Right ventricle myocardium inferior (tissue), 1 donor: Measurements from ENCODE around the gene THADA. TPM values are rescaled to one million over a fixed set of nuclear protein-coding genes. Genes with fewer than 3 reads are reported as not detected.
"Not testable (repeated sequence)": the region's sequence is repeated elsewhere in the genome, so short reads cannot be mapped to it uniquely, and the experiment has no call there.

ENCODE experiments used
- ATAC-seq: fragments of 200-7000 bp; cut with Tn5 transposase; one replicate; pipeline ENCODE4 v1.9.1; 2020; ENCODE audit warnings: mild to moderate bottlenecking, moderate library complexity
- DNase-seq: peaks from one replicate; pipeline ENCODE4 v3.0.0; 2021; ENCODE audit errors: missing footprints
- intact Hi-C: fragments of 100-400 bp; cut with DNase I; formaldehyde crosslinking; loops from one replicate; pipeline ENCODE4 v1.11.0; 2022
- total RNA-seq: library from RNA; stranded (reverse); fragmentation: NEBNext Ultra II Directional; extraction: Animal tissue kit (Norgen Biotek cat#: 25700); gene quantifications from one replicate; pipeline ENCODE4 v1.2.1, GENCODE V29; 2021
- donor health status: DM: no; HTN: yes; CAD: no; lungs with severe emphysema.

The THADA gene
- total RNA-seq, 1 donor from 2014 or later: 10.5 TPM

DNA sequence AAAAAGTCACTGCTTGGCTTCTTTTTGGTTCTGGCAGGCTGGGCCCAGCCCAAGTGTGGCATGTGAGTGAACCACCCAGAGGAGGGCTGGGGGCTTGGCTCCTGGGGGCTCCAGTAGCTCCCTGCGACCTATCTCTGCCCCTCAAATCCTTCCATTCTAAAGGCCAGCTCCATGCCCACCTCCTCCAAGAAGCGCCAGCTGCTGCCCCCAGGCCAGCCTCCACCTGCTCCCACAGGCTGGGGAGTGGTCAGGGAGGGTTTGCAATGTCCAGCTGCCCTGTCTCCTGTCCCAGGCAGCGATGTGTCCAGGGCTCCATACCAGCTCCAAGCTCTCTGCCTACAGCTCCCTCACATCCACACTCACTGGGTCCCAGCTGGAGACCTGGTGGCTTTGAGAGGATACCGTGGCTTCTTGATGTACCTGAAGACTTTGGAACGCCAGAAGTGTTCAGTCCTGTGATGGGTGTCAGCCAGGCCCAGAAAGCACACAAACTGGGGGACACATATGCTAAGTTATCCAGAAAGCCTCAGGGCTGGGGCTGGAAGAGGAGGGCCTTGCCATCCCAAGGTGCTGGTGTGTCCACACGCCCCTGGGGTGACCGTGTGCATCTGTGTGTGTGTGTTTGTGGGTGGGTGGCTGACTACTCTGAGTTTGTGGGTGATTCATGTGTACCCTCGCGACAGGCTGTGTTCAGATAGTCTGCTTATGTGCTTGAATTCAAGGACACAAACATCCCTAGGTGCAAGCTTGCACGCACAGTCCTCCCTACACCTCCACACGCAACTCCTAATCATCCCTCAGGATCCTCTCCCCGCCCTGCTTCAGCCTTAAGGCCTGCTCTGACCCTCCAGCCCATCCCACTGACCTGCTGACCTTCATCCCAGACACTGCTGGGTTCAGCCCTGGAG lies 402.8 kb downstream of the THADA start:
- intact Hi-C loops: no loop called here
- ATAC-seq (no peak), DNase-seq (no peak)

DNA sequence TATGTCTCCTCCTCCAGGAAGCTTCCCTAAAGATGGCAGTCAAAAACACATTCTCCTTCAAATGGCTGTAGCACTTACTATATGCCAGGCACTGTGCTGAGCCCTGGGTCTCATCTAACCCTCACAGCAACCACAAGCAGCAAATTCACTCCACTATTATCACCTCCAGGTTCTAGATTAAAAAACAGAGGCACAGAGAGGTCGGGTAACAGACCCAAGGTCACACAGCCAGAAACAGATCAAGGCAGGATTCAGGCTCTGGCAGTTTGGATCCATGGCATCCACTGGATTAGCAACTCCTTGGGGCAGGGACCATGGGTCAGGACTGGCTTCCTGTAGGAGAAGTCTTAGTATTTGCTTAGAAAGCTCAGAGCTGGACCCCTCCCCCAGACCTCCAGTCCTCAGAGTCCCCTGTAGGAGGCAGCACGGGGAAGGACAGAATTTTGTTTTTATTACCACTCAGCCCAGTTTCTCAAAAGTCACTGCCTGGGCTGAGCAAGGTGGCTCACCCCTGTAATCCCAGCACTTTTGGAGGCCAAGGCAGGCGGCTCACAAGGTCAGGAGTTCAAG lies 403.8 kb downstream of the THADA start:
- ATAC-seq: no peak
- DNase-seq: no peak
- intact Hi-C loops: no loop called here

DNA sequence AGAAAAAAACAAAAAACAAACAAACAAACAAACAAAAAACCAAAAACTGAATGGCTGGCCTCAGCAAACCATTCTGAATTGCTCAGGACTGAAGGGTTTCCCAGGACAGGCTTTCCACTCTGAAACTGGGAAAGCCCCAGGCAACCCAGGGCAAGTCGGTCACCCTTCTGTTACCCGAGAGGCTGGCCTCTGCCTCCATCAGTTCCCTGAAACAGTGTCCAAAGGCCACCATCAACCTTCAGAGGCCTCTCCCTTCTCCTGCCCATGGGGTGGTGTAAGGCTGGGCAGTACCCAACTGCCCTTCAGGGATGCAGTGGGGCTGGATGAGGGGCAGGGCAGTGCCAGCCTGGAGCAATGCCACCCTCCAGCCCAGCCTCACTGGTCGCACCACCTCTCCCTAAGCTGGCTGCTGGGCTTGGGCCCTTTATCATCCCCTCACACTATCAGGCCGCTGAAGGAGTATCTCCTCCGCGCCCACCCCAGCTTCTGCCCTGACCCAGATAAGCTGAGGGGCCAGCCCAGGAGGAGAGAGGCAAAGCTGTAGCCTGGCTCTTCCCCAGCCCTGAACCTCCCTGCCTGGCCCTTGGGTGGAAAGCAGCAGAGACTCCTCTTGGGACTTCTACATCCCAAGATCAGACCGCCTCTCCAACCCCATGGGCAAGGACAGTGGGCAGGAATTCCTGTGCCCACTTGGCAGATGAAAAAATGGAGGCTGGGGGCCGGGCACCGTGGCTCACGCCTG lies 405.4 kb downstream of the THADA start:
- intact Hi-C loops: no loop called here
- ATAC-seq: no peak
- no peak for DNase-seq

DNA sequence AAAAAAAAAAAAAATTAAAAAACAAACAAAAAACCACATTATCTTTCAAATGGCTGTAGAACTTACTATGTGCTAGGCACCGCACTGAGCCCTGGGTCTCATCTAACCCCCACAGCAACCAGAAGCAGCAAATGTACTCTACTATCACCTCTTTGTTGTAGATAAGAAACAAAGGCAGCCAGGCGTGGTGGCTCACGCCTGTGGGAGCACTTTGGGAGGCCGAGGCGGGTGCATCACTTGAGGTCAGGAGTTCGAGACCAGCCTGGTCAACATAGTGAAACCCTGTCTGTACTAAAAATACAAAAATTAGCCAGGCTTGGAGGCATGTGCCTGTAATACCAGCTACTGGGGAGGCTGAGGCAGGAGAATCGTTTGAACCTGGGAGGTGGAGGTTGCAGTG lies 406.0 kb downstream of the THADA start:
- ATAC-seq, intact Hi-C loops, DNase-seq: not testable (repeated sequence)

DNA sequence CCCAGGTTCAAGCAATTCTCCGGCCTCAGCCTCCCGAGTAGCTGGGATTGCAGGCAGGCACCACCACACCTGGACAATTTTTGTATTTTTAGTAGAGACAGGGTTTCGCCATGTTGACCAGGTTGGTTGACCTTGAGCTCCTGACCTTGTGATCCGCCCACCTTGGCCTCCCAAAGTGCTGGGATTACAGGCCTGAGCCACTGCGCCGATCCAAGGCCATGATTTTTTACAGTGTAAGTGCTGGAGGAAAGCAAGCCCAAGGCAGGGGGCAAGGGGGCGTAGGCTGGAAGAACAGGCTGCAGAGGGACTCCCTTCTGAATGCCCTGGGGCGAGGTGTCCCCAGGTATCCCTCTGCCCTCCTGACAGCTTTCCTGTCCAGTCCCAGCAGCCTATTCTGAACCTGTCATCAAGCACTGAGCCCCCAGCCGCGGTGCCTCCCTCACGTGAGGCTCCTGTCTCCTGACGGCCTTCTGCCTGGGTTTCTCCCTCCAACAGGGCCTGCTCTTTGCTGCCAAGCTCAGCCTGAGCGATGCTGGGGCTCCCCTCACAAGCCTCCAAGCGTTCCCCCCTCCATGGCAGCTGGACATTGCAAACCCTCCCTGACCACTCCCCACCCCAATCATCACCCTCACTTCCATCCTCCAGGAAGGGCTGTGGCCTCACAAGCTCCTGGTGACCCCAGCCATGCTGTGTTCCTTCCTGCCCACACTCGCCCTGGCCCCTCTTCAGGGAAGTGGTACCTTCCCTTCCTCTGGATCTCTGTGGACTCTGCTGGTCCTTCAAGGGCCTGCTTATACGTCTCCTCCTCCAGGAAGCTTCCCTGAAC lies 407.1 kb downstream of the THADA start:
- DNase-seq: no peak
- no peak for ATAC-seq
- intact Hi-C loops: no loop called here

DNA sequence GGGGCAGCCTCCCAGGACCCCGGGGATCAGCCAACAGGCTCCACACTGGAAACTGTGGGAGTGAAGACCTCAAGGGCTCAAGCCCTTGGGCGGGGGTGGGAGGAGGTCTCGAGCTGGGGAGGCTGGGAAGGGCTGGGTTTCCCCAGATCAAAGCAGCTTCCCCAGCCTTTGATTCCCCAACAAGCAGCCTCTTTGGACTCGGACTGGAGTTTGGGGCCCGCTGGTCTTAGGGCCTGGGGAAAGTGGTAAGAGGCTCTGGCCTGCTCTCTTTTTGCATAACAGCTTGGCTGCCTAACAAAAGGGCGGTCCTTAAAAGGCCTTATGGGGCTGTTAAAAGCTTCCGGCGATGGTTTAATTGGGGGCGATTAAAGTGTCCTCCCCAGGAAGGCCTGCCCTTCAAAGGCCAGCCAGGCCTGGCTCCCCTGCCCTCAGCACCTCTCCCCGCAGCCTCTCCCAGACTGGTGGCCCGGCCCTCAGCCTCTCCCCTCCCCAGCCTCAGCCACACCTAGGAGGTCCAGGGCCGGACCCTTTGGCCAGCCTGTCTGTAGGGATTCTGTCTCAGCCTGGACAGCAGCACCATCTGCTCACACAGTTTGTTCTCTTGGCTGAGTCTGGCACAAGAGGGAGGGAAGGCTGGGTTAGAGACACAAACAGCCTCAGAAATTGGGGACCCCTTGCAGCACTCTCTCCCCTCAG lies 409.0 kb downstream of the THADA start:
- DNase-seq (no peak), ATAC-seq (peak; percentile 61)
- intact Hi-C loops: no loop called here

DNA sequence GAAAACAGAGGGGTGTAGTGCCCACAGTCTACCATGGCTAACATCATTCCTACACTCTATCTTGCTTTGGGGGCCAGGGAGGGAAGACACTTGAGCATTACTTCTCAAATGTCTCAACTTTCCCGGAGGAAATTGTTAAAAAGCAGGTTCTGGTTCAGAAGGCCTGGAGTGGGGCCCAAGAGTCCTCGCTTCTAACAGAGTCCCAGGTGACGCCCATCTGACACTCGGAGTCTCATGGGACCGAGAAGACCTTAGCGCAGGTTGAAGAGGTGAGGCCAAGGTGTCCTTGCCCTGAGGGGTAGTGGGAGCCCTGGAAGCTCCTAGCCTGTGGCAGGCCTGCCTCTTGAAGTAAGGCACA lies 409.5 kb downstream of the THADA start:
- no peak for DNase-seq
- intact Hi-C loops: no loop called here
- no peak for ATAC-seq

DNA sequence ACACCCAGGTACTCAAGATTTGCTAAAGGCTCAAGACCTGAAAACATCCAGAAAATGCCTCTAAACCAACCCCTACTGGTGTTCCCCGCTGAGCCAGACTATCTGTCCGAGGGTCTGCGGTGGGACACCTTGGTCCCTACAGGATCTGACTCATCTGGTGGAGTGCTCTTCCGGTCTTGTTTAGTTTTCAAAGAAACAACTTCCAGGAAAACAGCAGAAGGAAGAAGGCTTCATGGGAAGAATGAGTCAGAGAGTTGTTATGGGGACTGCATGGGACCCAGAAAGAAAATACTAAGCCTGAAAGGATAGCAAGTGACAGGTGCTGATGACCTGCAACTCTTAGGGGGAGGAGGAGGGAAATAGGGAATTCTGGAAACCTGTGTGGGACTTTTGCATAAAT lies 410.7 kb downstream of the THADA start:
- ATAC-seq (no peak), DNase-seq (no peak)
- intact Hi-C loops: no loop called here

DNA sequence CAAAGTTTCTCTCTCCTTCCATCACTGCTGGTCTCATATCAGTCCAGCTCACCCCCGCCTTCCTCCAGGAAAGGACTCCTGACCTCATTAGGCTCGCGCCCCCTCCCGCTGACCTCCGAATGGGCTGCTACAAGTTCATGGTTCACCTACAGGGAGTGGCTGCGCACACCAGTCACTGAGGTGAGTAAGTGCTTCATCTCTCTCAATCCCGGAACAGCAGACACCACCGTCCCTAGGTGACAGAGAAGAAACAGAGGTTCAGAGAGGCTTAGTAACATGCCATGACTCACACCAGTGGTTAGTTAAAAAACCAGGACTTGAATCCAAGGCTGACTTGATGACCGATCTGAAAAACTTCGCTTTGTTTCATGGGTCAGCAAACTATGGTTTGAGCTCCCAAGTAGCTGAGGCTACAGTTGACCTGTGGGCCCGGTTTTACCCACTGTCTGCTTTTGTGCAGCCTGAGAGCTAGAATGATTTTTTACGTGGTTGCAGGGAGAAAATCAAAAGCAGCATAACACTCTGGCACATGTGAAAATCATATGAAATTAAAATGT lies 411.4 kb downstream of the THADA start:
- DNase-seq (no peak), ATAC-seq (no peak)
- intact Hi-C loops: no loop called here

DNA sequence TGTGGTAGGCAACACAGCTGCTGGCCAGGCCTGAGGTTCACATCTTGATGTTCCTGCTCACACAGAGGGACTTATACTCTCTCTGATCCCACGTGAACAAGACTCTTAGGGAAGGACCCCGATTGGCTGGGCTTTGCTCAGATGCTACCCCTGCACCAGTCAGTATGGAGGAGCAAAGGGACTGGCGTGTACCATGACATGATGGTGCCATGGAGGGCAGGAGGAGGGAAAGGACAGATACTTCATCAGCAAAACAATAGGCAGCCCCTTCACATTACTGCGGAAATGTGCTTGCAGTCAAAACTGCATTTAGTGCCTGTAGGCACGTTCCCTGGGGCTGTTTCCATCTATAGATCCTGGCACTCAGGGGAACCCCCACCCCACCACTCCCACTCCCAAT lies 412.1 kb downstream of the THADA start:
- ATAC-seq (no peak), DNase-seq (no peak)
- intact Hi-C loops: no loop called here

DNA sequence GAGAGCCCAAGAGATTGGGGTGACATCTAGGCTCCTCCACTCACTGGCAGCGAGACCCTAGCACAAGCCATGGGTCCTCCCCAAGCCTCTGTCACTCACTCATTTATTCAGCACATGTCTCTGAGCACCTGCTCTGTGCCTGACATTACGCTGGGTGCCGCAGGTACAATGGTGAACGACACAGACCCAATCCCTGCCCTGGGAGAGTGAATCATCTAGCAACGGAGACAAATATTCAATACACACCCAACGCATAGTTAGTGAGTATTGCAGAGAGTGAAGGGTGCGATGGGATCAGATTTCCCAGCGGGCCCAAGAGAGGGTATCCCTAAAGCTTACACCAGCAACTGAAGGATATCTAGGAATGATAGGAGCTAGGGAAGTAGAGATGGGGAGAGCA lies 414.9 kb downstream of the THADA start:
- ATAC-seq: no peak
- DNase-seq: no peak
- intact Hi-C loops: no loop called here

Other genes starting within 250 kb of the THADA start
- 1.1 TPM for gene PLEKHH2, start 41.2 kb upstream of the THADA start, total RNA-seq
- gene C1GALT1C1L, start 80.4 kb upstream of the THADA start, total RNA-seq: 0.62 TPM
- gene DYNC2LI1, start 178.0 kb upstream of the THADA start, total RNA-seq: 6.7 TPM
- gene ABCG5, start 242.8 kb upstream of the THADA start, total RNA-seq: not detected
- 0.32 TPM for gene ABCG8, start 242.9 kb upstream of the THADA start, total RNA-seq